Calu3 (cell line): Measurements from ENCODE around the gene CD55. TPM values are rescaled to one million over a fixed set of nuclear protein-coding genes. Genes with fewer than 3 reads are reported as not detected.

ENCODE experiments used
- BruUV-seq: library from RNA; stranded (reverse); fragments of 400-500 nt; replicated peaks from 2 replicates; lab custom pipeline; 2021; lab: Mats Ljungman, UMichigan
- CTCF ChIA-PET: fragments of 300-600 bp; sonication (Branson Sonifier 250); formaldehyde crosslinking; loops from one replicate; lab custom pipeline; 2022; ENCODE audit warnings: antibody characterized with exemption; lab: Charles Lee
- DNase-seq: peaks from one replicate; pipeline ENCODE4 v3.0.0; 2022
- H3K27ac Mint-ChIP-seq: one replicate; pipeline ENCODE4 v1.8.0; 2022; ENCODE audit warnings: mixed read lengths; ENCODE audit not compliant: unreplicated experiment
- H3K27me3 Mint-ChIP-seq: one replicate; pipeline ENCODE4 v1.8.0; 2022; ENCODE audit warnings: mixed read lengths; ENCODE audit not compliant: unreplicated experiment
- H3K36me3 Mint-ChIP-seq: one replicate; pipeline ENCODE4 v1.8.0; 2022; ENCODE audit warnings: mild to moderate bottlenecking, moderate library complexity, mixed read lengths; ENCODE audit not compliant: insufficient read depth, unreplicated experiment
- H3K4me1 Mint-ChIP-seq: one replicate; pipeline ENCODE4 v1.8.0; 2022; ENCODE audit warnings: mild to moderate bottlenecking, low read depth, mixed read lengths; ENCODE audit not compliant: unreplicated experiment
- H3K4me3 Mint-ChIP-seq: one replicate; pipeline ENCODE4 v1.8.0; 2022; ENCODE audit warnings: mild to moderate bottlenecking, low read depth, moderate library complexity, mixed read lengths; ENCODE audit not compliant: unreplicated experiment
- H3K9me3 Mint-ChIP-seq: one replicate; pipeline ENCODE4 v1.8.0; 2022; ENCODE audit warnings: low read depth, mixed read lengths; ENCODE audit not compliant: unreplicated experiment
- CTCF ChIP-seq: fragments of 200-600 bp; IDR thresholded peaks from one replicate; pipeline ENCODE4 v1.8.0; 2022; ENCODE audit warnings: antibody characterized with exemption; ENCODE audit not compliant: unreplicated experiment
- intact Hi-C: fragments of 100-400 bp; cut with micrococcal nuclease; formaldehyde crosslinking; loops from one replicate; pipeline ENCODE4 v1.10.0; 2022; ENCODE audit not compliant: unreplicated experiment
- total RNA-seq: library from RNA; stranded (reverse); gene quantifications from 2 replicates; pipeline ENCODE4 v1.2.3, GENCODE V29; 2022

The CD55 gene
- total RNA-seq, 1 experiment from 2014 or later = 106 TPM

DNA sequence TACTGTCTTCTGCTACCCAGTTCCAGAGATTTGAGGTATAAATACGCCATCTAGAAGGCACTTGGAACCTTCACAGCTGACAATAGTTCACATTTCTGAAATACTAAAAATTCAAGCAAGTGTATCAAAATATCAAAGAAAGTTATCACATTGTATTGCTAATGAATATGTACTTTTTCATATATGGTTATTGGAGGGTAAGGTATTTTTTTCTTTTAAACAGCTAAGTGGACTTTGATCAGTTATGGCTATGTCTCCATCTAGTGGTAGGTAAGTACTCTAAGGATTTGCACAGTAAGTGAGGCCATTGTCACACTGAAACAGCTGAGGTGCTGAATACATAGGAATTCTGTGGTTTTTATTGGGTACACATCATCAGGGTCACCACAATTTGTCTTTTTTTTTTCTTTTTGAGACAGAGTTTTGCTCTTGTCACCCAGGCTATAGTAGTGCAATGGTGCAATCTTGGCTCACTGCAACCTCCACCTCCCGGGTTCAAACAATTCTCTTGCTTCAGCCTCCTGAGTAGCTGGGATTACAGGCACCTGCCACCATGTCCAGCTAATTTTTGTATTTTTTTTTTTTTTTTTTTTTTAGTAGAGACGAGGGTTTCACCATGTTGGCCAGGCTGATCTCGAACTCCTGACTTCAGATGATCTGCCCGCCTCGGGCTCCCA is 83.5 kb downstream of the CD55 start:
- CTCF ChIA-PET = interaction anchor here (0.6 to 2.2 kb wide), 19 partner anchors 12 to 546 kb away, joined by 3 to 18 read pairs (median 4); partner anchors contain the start of genes C4BPB and CD55
- Mint-ChIP-seq H3K27me3 (no peaks in the 10 kb centered on the region), H3K27ac (no peak overlapping the region), H3K9me3 (no peaks in the 10 kb centered on the region), H3K4me1 (peaks cover 15% of the 10 kb centered on the region), H3K4me3 (no peak overlapping the region), H3K36me3 (no peaks in the 10 kb centered on the region)
- BruUV-seq = no TSS peak
- peak; percentile 62 for TF ChIP-seq CTCF
- intact Hi-C loops = loop anchor here (1.0 to 5.0 kb wide), 7 partner anchors 84 to 321 kb away; partner anchors contain the start of genes C4BPB, CD55 and CR1
- DNase-seq = peak; percentile 32

DNA sequence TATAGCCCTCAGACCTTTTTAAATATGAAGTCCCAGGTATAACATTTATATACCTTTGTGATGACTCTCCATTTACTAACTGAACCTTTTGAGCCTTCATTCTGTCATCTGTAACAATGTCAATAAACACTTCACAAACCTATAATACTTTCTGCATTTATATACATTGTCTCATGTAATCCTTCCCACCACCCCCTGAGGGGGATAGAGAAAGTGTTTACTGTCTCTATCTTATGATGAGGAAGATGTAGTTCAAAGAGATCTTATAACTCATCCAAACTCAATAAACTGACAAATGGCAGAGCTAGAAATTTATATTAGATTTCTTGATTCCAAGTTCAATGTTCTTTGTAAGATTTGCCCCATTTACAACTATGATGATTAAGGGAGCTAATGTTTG is 84.3 kb downstream of the CD55 start:
- intact Hi-C loops = loop anchor here (1.0 to 5.0 kb wide), 7 partner anchors 85 to 322 kb away; partner anchors contain the start of genes C4BPB, CD55 and CR1
- Mint-ChIP-seq H3K4me1 (peaks cover 15% of the 10 kb centered on the region), H3K9me3 (no peaks in the 10 kb centered on the region), H3K4me3 (no peak overlapping the region), H3K27me3 (no peaks in the 10 kb centered on the region), H3K27ac (no peak overlapping the region), H3K36me3 (no peaks in the 10 kb centered on the region)
- BruUV-seq = no TSS peak
- DNase-seq = no peak
- no peak for TF ChIP-seq CTCF
- CTCF ChIA-PET = interaction anchor here (0.8 to 2.2 kb wide), 8 partner anchors 84 to 380 kb away, joined by 3 to 18 read pairs (median 4); partner anchors contain the start of gene CD55

- BruUV-seq = no TSS peak
- Mint-ChIP-seq H3K36me3 (no peaks in the 10 kb centered on the region), H3K4me3 (no peak overlapping the region), H3K27me3 (no peaks in the 10 kb centered on the region), H3K27ac (no peak overlapping the region), H3K4me1 (peaks cover 11% of the 10 kb centered on the region), H3K9me3 (no peaks in the 10 kb centered on the region)
- no peak for DNase-seq
- TF ChIP-seq CTCF = no peak
- intact Hi-C loops = loop anchor here (5.0 kb wide), 2 partner anchors 90 to 165 kb away; partner anchors contain the start of gene CR1
- CTCF ChIA-PET = interaction anchor here (0.7 kb wide), 2 partner anchors 9 to 16 kb away, joined by 3 read pairs; no protein-coding TSS in a partner anchor
These were observed 86.3 kb downstream of the CD55 start for GRCh38 chr1:207407655-207408260.

Other genes with a start within 250 kb of the CD55 start
- gene C4BPB, start 232.8 kb upstream of the CD55 start, total RNA-seq = 7.5 and 10.2 TPM in 2 replicates
- 1.0 and 1.3 TPM in 2 replicates for gene C4BPA, start 217.4 kb upstream of the CD55 start, total RNA-seq
- gene CR2, start 132.7 kb downstream of the CD55 start, total RNA-seq = 0.83 and 2.6 TPM in 2 replicates
- gene CR1, start 174.5 kb downstream of the CD55 start, total RNA-seq = not detected in 2 replicates